ENCODE results near the gene VLDLR. TPM values are rescaled to one million over a fixed set of nuclear protein-coding genes. Genes with fewer than 3 reads are reported as not detected.

Gene VLDLR
- total RNA-seq, 2 donors from 2014 or later: 29.5 to 38.7 TPM

GRCh38 chr9:2603621-2604020 lies 18.0 kb upstream of the VLDLR start:
- Histone ChIP-seq H3K36me3 (ENCODE audit: control insufficient read depth, insufficient read depth, low read length) (no peaks in the 10 kb centered on the region), H3K4me3 (ENCODE audit: low read length) (no peak overlapping the region), H3K9ac (ENCODE audit: extremely low read depth, low read length, poor library complexity, severe bottlenecking) (no peak overlapping the region), H3K27ac (ENCODE audit: low read depth, low read length) (no peak overlapping the region), H3K9me3 (ENCODE audit: control insufficient read depth, low read length) (no peaks in the 10 kb centered on the region), H3K27me3 (ENCODE audit: control insufficient read depth, insufficient read depth, low read length, poor library complexity, severe bottlenecking) (no peaks in the 10 kb centered on the region), H3K4me1 (ENCODE audit: control insufficient read depth, insufficient read depth, low read length) (no peaks in the 10 kb centered on the region)
- H3K36me3 Mint-ChIP-seq (ENCODE audit: low read depth): no peaks in the 10 kb centered on the region
- no peak for TF ChIP-seq CTCF (conservative IDR thresholded peaks at IDR 0.05)
- H3K27ac Mint-ChIP-seq: no peak overlapping the region
- peaks cover 2% of the 10 kb centered on the region for H3K4me1 Mint-ChIP-seq
- no peaks in the 10 kb centered on the region for H3K9me3 Mint-ChIP-seq
- H3K27me3 Mint-ChIP-seq (ENCODE audit: insufficient read depth): peaks cover 2% of the 10 kb centered on the region
- 94 to 100% methylated on average over 2 of the region's 2 CpGs for WGBS, 2 experiments (ENCODE audit: insufficient coverage in 1 of 2, insufficient read length in 1 of 2)
- DNase-seq: no peak
- H3K4me3 Mint-ChIP-seq: no peak overlapping the region

GRCh38 chr9:2605246-2605645 lies 16.3 kb upstream of the VLDLR start:
- WGBS, 2 experiments (ENCODE audit: insufficient coverage in 1 of 2, insufficient read length in 1 of 2): 87 to 100% methylated on average over 1 to 3 of the region's 3 CpGs
- Histone ChIP-seq H3K27me3 (ENCODE audit: control insufficient read depth, insufficient read depth, low read length, poor library complexity, severe bottlenecking) (no peaks in the 10 kb centered on the region), H3K9ac (ENCODE audit: extremely low read depth, low read length, poor library complexity, severe bottlenecking) (no peak overlapping the region), H3K4me3 (ENCODE audit: low read length) (no peak overlapping the region), H3K27ac (ENCODE audit: low read depth, low read length) (no peak overlapping the region), H3K9me3 (ENCODE audit: control insufficient read depth, low read length) (no peaks in the 10 kb centered on the region), H3K4me1 (ENCODE audit: control insufficient read depth, insufficient read depth, low read length) (no peaks in the 10 kb centered on the region), H3K36me3 (ENCODE audit: control insufficient read depth, insufficient read depth, low read length) (no peaks in the 10 kb centered on the region)
- no peak overlapping the region for H3K27ac Mint-ChIP-seq
- peaks cover 4% of the 10 kb centered on the region for H3K4me1 Mint-ChIP-seq
- H3K27me3 Mint-ChIP-seq (ENCODE audit: insufficient read depth): no peaks in the 10 kb centered on the region
- no peak for TF ChIP-seq CTCF (conservative IDR thresholded peaks at IDR 0.05)
- no peaks in the 10 kb centered on the region for H3K9me3 Mint-ChIP-seq
- no peaks in the 10 kb centered on the region for H3K36me3 Mint-ChIP-seq (ENCODE audit: low read depth)
- DNase-seq: no peak
- H3K4me3 Mint-ChIP-seq: no peak overlapping the region

- H3K4me1 Mint-ChIP-seq: peaks cover 25% of the 10 kb centered on the region
- no peak for DNase-seq
- TF ChIP-seq CTCF (conservative IDR thresholded peaks at IDR 0.05): no peak
- Histone ChIP-seq H3K9ac (ENCODE audit: extremely low read depth, low read length, poor library complexity, severe bottlenecking) (no peak overlapping the region), H3K9me3 (ENCODE audit: control insufficient read depth, low read length) (no peaks in the 10 kb centered on the region), H3K36me3 (ENCODE audit: control insufficient read depth, insufficient read depth, low read length) (no peaks in the 10 kb centered on the region), H3K4me3 (ENCODE audit: low read length) (no peak overlapping the region), H3K27ac (ENCODE audit: low read depth, low read length) (no peak overlapping the region), H3K27me3 (ENCODE audit: control insufficient read depth, insufficient read depth, low read length, poor library complexity, severe bottlenecking) (no peaks in the 10 kb centered on the region), H3K4me1 (ENCODE audit: control insufficient read depth, insufficient read depth, low read length) (no peaks in the 10 kb centered on the region)
- no peaks in the 10 kb centered on the region for H3K36me3 Mint-ChIP-seq (ENCODE audit: low read depth)
- no peak overlapping the region for H3K27ac Mint-ChIP-seq
- 92 to 100% methylated on average over 2 of the region's 2 CpGs for WGBS, 2 experiments (ENCODE audit: insufficient coverage in 1 of 2, insufficient read length in 1 of 2)
- no peaks in the 10 kb centered on the region for H3K9me3 Mint-ChIP-seq
- no peak overlapping the region for H3K4me3 Mint-ChIP-seq
- H3K27me3 Mint-ChIP-seq (ENCODE audit: insufficient read depth): no peaks in the 10 kb centered on the region
Measured at GRCh38 chr9:2608276-2608675, 13.3 kb upstream of the VLDLR start.
